ENCODE results near the gene RETREG3.
"Not testable (repeated sequence)": the region's sequence is repeated elsewhere in the genome, so short reads cannot be mapped to it uniquely, and the experiment has no call there.

The RETREG3 gene

GRCh38 chr17:42568341-42569111 lies 40.6 kb downstream of the RETREG3 start:
- DNase-seq: no peak

- peak; percentile 90 for DNase-seq
Measured at GRCh38 chr17:42566883-42567573, 42.1 kb downstream of the RETREG3 start, which contains the start of gene MLX. TSS of gene MLX (plus strand) at chr17:42567100. CDS start at chr17:42567125, 25 bp downstream.

GRCh38 chr17:42566215-42566882 lies 42.8 kb downstream of the RETREG3 start:
- DNase-seq: no peak

GRCh38 chr17:42565523-42566214 lies 43.5 kb downstream of the RETREG3 start:
- DNase-seq: no peak

GRCh38 chr17:42564815-42565522 lies 44.2 kb downstream of the RETREG3 start:
- DNase-seq: no peak

- DNase-seq: no peak
Measured at GRCh38 chr17:42563950-42564349, 45.2 kb downstream of the RETREG3 start.

- no peak for DNase-seq
Measured at GRCh38 chr17:42563543-42563942, 45.6 kb downstream of the RETREG3 start.

GRCh38 chr17:42563143-42563509 lies 46.0 kb downstream of the RETREG3 start:
- no peak for DNase-seq

- DNase-seq: no peak
Measured at GRCh38 chr17:42562388-42563142, 46.6 kb downstream of the RETREG3 start.

GRCh38 chr17:42561897-42562387 lies 47.2 kb downstream of the RETREG3 start, which contains the start of gene COASY:
TSS of gene COASY (plus strand) at chr17:42562148. CDS start at chr17:42562623, 475 bp downstream.
- peak; percentile 89 for DNase-seq

- DNase-seq: no peak
Measured at GRCh38 chr17:42560246-42560645, 48.9 kb downstream of the RETREG3 start.

- DNase-seq: no peak
Measured at GRCh38 chr17:42559075-42559474, 50.1 kb downstream of the RETREG3 start.

- DNase-seq: not testable (repeated sequence)
Measured at GRCh38 chr17:42555961-42556617, 53.1 kb downstream of the RETREG3 start.

- no peak for DNase-seq
Measured at GRCh38 chr17:42555122-42555622, 54.0 kb downstream of the RETREG3 start.

GRCh38 chr17:42554250-42555121 lies 54.7 kb downstream of the RETREG3 start:
- peak; percentile 62 for DNase-seq

- no peak for DNase-seq
Measured at GRCh38 chr17:42553866-42554249, 55.3 kb downstream of the RETREG3 start.

- DNase-seq: no peak
Measured at GRCh38 chr17:42553161-42553818, 55.9 kb downstream of the RETREG3 start.

GRCh38 chr17:42552736-42553135 lies 56.4 kb downstream of the RETREG3 start, which contains the start of gene HSD17B1:
TSS of gene HSD17B1 (plus strand) at chr17:42552923. CDS start at chr17:42552934, 11 bp downstream.
- not testable (repeated sequence) for DNase-seq

Measured in effector CD4-positive, alpha-beta T cell (primary cell).